Pancreas (tissue), 10 donors: ENCODE data around the gene ZBTB20. TPM values are rescaled to one million over a fixed set of nuclear protein-coding genes. Genes with fewer than 3 reads are reported as not detected.

ENCODE experiments used
- ATAC-seq, 4 donors: fragments of 200-7000 bp; cut with Tn5 transposase; one replicate each; pipeline versions ENCODE4 v1.8.0 to v1.9.1; 2020; ENCODE audit warnings: mild to moderate bottlenecking in 4 of 4, moderate library complexity in 4 of 4
- DNase-seq, 6 donors: peaks; one replicate each; pipeline ENCODE4 v3.0.0-alpha.2; 2020
- FAIRE-seq: peaks from 2 replicates; lab custom pipeline; 2012; peaks lifted over from hg19 to GRCh38; lab: Jason Lieb, UNC
- H3K27ac ChIP-seq, 4 donors: fragments of 200-600 bp; sonication (generic); 1 replicate in 3 of 4; 2 replicates in 1 of 4; pipeline versions ENCODE4 v1.5.0 to v1.8.0; 2020
- H3K27me3 ChIP-seq, 4 donors: fragments of 200-600 bp; one replicate each; pipeline ENCODE4 v1.8.0; 2021
- H3K36me3 ChIP-seq, 3 donors: fragments of 200-600 bp; sonication (generic) in 1 of 3; one replicate each; pipeline versions ENCODE4 v1.5.0 to v1.8.0; 2020 to 2021
- H3K4me1 ChIP-seq, 3 donors: fragments of 200-600 bp; one replicate each; pipeline ENCODE4 v1.8.0; 2021
- H3K4me3 ChIP-seq, 4 donors: fragments of 200-600 bp; sonication (generic) in 2 of 4; one replicate each; pipeline versions ENCODE4 v1.5.0 to v1.8.0; 2020 to 2021
- H3K9me3 ChIP-seq, 4 donors: fragments of 200-600 bp; one replicate each; pipeline ENCODE4 v1.8.0; 2021
- whole genome bisulfite sequencing, 2 donors: extraction: QIAGEN DNeasy Blood & Tissue Kit; methylation state at CpG; one replicate each; pipeline ENCODE4 v1.1.7; 2013; 5-methylcytosine and 5-hydroxymethylcytosine counted together
- intact Hi-C, 3 donors: fragments of 100-400 bp; cut with DNase I; formaldehyde crosslinking; loops; one replicate each; pipeline versions ENCODE4 v1.11.1 to v1.14.2; 2022
- polyA plus RNA-seq, 2 donors: library from polyadenylated mRNA; stranded (reverse); fragments of 200-250 nt; gene quantifications; one replicate each; pipeline ENCODE4 v1.2.3, GENCODE V29; 2013
- total RNA-seq, 6 donors: library from RNA; stranded (reverse); fragmentation: NEBNext Ultra II Directional in 4 of 6; extraction: Animal tissue kit (Norgen Biotek cat#: 25700) in 4 of 6; gene quantifications; one replicate each; pipeline versions ENCODE4 v1.2.1 to v1.2.4, GENCODE V29; 2021 to 2023
- TF ChIP-seq, protein P1 (sequence below), 4 donors: fragments of 200-600 bp; sonication (generic) in 3 of 4; IDR thresholded peaks; one replicate each; pipeline versions ENCODE4 v1.5.0 to v1.8.0; 2021; ENCODE audit warnings: antibody characterized with exemption in 4 of 4
- donor health status: healthy with polysubstance abuse.
- donor health status: DM: no; HTN: no; CAD: no; lungs with moderate emphysema.
- donor health status: DM: no; HTN: no; CAD: no.
- donor health status: control.
- donor health status: control.
- donor health status: Bipolar disorder and iron deficiency.
- donor health status: DM: yes; HTN: yes; CAD: no.
- donor health status: DM: no; HTN: no; CAD: no.
- donor health status: DM: no; HTN: no; CAD: no.
- donor health status: DM: yes; HTN: yes; CAD: no.

ZBTB20 gene
- total and polyA plus RNA-seq, 8 donors, result 1.3 to 81.5 (median 43.7) TPM

DNA sequence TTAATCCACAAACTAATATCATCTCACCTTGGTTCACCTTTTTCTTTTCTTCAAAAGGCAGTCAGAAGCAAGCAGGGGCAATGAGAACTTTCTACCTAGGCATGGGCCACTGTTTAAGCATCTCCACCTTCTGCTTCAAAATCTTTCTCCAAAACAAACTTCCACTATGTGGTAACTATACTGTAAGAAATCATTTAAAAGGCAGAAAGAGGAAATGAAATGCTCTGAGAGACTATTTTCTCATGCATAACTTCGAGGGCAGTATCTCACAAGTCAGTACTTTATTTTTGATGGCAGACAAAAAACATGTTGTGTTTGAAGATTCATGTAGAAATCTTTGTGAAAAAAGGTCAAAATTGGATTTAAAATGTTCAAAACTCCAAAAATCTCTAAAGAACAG lies 419.7 kb downstream of the ZBTB20 start:
- WGBS, 2 donors, result 52 to 65% methylated on average over 1 of the region's 1 CpG
- no peaks in the 10 kb centered on the region for H3K9me3 ChIP-seq
- H3K27ac ChIP-seq, result no peak overlapping the region
- no peak for FAIRE-seq
- no peak overlapping the region for H3K4me3 ChIP-seq
- H3K36me3 ChIP-seq, result no peaks in the 10 kb centered on the region
- peaks cover 0 to 4% (median 0%) of the 10 kb centered on the region in 3 donors for H3K4me1 ChIP-seq
- intact Hi-C loops, result no loop called here
- DNase-seq, result no peak
- no peaks in the 10 kb centered on the region for H3K27me3 ChIP-seq
- TF ChIP-seq, protein P1, sequence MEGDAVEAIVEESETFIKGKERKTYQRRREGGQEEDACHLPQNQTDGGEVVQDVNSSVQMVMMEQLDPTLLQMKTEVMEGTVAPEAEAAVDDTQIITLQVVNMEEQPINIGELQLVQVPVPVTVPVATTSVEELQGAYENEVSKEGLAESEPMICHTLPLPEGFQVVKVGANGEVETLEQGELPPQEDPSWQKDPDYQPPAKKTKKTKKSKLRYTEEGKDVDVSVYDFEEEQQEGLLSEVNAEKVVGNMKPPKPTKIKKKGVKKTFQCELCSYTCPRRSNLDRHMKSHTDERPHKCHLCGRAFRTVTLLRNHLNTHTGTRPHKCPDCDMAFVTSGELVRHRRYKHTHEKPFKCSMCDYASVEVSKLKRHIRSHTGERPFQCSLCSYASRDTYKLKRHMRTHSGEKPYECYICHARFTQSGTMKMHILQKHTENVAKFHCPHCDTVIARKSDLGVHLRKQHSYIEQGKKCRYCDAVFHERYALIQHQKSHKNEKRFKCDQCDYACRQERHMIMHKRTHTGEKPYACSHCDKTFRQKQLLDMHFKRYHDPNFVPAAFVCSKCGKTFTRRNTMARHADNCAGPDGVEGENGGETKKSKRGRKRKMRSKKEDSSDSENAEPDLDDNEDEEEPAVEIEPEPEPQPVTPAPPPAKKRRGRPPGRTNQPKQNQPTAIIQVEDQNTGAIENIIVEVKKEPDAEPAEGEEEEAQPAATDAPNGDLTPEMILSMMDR (IDR thresholded peaks at IDR 0.05), result no peak
- no peak for ATAC-seq

DNA sequence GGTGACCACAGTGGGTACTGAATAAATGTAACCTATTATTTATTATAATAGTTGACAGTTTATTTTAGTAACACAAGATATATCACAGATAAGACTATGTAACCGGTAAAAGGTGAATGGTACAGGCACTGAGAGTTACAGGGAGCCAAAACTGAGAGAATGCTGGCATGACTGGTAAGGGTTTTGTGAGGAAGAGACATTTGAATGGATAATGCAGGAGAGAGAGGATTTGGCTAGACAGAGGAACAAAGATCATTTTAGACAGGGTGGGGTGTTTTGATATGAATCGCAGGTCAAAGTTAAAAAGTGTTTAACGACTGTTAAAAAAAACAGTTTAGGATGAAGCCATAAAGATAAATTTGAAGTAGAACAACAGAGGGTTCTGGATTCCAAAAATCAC lies 421.1 kb downstream of the ZBTB20 start:
- intact Hi-C loops, result no loop called here
- WGBS, 2 donors, result 51 to 57% methylated on average over 3 of the region's 3 CpGs

DNA sequence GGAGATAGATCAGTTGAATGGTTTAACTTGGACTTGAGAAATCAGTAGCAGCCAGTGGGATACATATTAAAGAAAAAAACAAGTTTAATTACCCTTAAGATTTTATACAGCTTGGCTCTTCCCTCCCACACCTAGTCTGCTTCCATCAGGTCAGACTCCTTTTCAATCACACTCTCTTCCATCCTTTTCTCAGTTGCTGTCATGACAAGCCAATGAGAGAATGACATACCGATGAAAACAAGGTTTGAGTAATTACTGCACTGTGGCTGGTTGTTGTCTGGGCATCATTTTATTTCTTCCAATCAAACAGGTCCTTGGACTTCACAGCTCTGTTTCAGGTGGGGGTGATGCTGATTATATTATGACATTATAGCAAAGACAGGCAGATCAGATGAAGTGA lies 424.6 kb downstream of the ZBTB20 start:
- Histone ChIP-seq H3K9me3 (no peaks in the 10 kb centered on the region), H3K4me3 (no peak overlapping the region), H3K27ac (no peak overlapping the region), H3K36me3 (no peaks in the 10 kb centered on the region), H3K4me1 (peaks cover 15 to 34% (median 27%) of the 10 kb centered on the region in 3 donors), H3K27me3 (no peaks in the 10 kb centered on the region)
- FAIRE-seq (no peak), ATAC-seq (no peak), DNase-seq (no peak)
- TF ChIP-seq, protein P1 (IDR thresholded peaks at IDR 0.05), result no peak
- intact Hi-C loops, result no loop called here
- WGBS, 2 donors, result 85 to 90% methylated on average over 1 of the region's 1 CpG

More for the DNA sequence above, 421.1 kb downstream of the ZBTB20 start:
- Histone ChIP-seq H3K4me1 (peaks cover 0 to 12% (median 10%) of the 10 kb centered on the region in 3 donors), H3K36me3 (no peaks in the 10 kb centered on the region), H3K27me3 (no peaks in the 10 kb centered on the region), H3K27ac (no peak overlapping the region), H3K9me3 (no peaks in the 10 kb centered on the region), H3K4me3 (no peak overlapping the region)
- TF ChIP-seq, protein P1 (IDR thresholded peaks at IDR 0.05), result no peak
- DNase-seq, result no peak
- no peak for ATAC-seq
- FAIRE-seq, result no peak

DNA sequence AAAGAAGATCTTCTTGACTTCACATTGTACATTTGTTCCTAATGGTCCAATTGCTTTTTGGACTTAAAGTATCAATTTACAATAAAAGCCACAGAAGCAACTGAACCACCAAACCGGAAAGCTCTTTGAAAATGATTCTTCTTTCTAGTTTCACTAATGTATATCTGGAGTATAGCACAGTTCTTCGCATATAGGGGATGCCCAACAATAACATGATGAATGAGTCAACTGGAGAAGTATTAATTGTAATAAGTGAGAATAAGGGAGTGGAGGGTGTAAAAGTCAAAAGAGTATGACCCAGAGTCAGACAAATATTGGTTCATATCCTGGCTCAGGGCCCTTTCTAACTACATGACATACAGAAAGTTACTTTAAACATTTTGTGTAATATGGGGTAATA lies 425.2 kb downstream of the ZBTB20 start:
- Histone ChIP-seq H3K4me3 (no peak overlapping the region), H3K27ac (peak overlapping the region in 1 of 4 donors; percentile 37), H3K9me3 (no peaks in the 10 kb centered on the region), H3K36me3 (no peaks in the 10 kb centered on the region), H3K4me1 (peaks cover 15 to 40% (median 31%) of the 10 kb centered on the region in 3 donors), H3K27me3 (no peaks in the 10 kb centered on the region)
- ATAC-seq (no peak), DNase-seq (no peak), FAIRE-seq (no peak)
- TF ChIP-seq, protein P1 (IDR thresholded peaks at IDR 0.05), result no peak
- WGBS, 2 donors, result 94 to 95% methylated on average over 2 of the region's 2 CpGs
- intact Hi-C loops, result no loop called here

DNA sequence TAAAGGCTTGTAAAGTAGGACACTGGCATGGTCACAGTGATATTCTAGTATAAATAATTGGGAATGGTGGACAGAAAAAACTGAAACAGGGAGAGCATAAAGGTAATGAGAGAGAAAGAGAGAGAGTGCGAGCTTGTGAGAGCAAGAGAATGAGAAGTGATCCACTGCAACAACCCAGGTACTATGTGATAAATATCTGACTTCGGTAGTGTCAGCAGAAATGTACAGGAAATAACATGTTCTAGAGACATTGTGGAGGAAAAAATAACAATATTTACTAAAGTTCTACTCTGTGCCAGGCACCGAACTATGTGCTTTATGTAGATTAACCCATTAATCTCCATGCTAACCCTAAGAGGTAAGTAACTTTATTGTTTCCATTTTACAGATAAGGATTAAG lies 425.9 kb downstream of the ZBTB20 start:
- Histone ChIP-seq H3K36me3 (no peaks in the 10 kb centered on the region), H3K27me3 (no peaks in the 10 kb centered on the region), H3K4me1 (peaks cover 21 to 47% (median 38%) of the 10 kb centered on the region in 3 donors), H3K9me3 (no peaks in the 10 kb centered on the region), H3K4me3 (no peak overlapping the region), H3K27ac (peak overlapping the region in 2 of 4 donors; percentile 13 to 37)
- intact Hi-C loops, result no loop called here
- DNase-seq (no peak), FAIRE-seq (no peak), ATAC-seq (no peak)
- 50 to 56% methylated on average over 3 of the region's 3 CpGs for WGBS, 2 donors
- TF ChIP-seq, protein P1 (IDR thresholded peaks at IDR 0.05), result no peak
